Measurements from ENCODE around the gene ECE1. TPM values are rescaled to one million over a fixed set of nuclear protein-coding genes. Genes with fewer than 3 reads are reported as not detected.

The ECE1 gene
- total and polyA plus RNA-seq, 3 donors from 2014 or later, result 66.1 to 101 (median 96.4) TPM

DNA sequence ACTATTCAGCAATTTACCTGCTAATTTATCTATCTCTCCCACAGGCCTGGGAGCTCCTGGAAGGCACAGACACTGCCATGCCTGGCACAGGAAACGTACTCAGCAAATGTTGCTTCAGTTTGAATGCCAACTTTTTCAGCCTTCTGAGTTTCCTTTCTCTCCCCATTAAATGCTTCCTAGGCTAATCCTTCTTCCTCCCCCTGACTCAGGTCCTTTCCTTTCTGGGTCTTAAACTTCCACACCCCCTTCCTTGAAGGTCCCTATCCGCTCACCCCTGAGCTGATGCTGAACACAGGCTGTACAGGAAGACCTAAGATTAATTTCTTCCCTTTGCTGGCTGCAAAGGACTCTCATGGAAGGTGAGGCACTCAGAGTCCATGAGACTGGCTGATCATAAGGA lies 40.3 kb upstream of the ECE1 start:
- no peaks in the 10 kb centered on the region for H3K9me3 ChIP-seq

GRCh38 chr1:21329209-21329844 lies 39.1 kb upstream of the ECE1 start:
- no peak for DNase-seq
- Histone ChIP-seq H3K4me1 (peaks cover 69% of the 10 kb centered on the region), H3K27ac (peak overlapping the region; percentile 31 to 39), H3K4me3 (no peak overlapping the region), H3K36me3 (ENCODE audit: low read depth, missing control alignments) (no peaks in the 10 kb centered on the region), H3K27me3 (no peaks in the 10 kb centered on the region), H3K9me3 (no peaks in the 10 kb centered on the region)
- TF ChIP-seq POLR2A (IDR thresholded peaks at IDR 0.05) (no peak), CTCF (IDR thresholded peaks at IDR 0.05) (no peak)
- WGBS, 2 donors, result 63 to 68% methylated on average over 7 of the region's 7 CpGs
- intact Hi-C loops (cut with DNase I; ENCODE audit: low total_unique reads), result no loop called here

More for the DNA sequence above, 40.3 kb upstream of the ECE1 start:
- TF ChIP-seq CTCF (IDR thresholded peaks at IDR 0.05) (no peak), POLR2A (IDR thresholded peaks at IDR 0.05) (no peak)
- H3K27ac ChIP-seq, result peak overlapping the region in 1 of 2 donors; percentile 68
- no peak for DNase-seq
- 76 to 77% methylated on average over 2 of the region's 2 CpGs for WGBS, 2 donors
- no peaks in the 10 kb centered on the region for H3K27me3 ChIP-seq
- peaks cover 66% of the 10 kb centered on the region for H3K4me1 ChIP-seq
- intact Hi-C loops (cut with DNase I; ENCODE audit: low total_unique reads), result loop anchor here (5.0 kb wide), 1 partner anchor 68 kb away; no protein-coding TSS in a partner anchor
- H3K4me3 ChIP-seq, result no peak overlapping the region
- H3K36me3 ChIP-seq (ENCODE audit: low read depth, missing control alignments), result no peaks in the 10 kb centered on the region

- TF ChIP-seq CTCF (IDR thresholded peaks at IDR 0.05) (no peak), POLR2A (IDR thresholded peaks at IDR 0.05) (no peak)
- Histone ChIP-seq H3K27ac (peak overlapping the region; percentile 61 to 93), H3K4me1 (peaks cover 70% of the 10 kb centered on the region), H3K9me3 (no peaks in the 10 kb centered on the region), H3K27me3 (no peaks in the 10 kb centered on the region), H3K36me3 (ENCODE audit: low read depth, missing control alignments) (no peaks in the 10 kb centered on the region), H3K4me3 (no peak overlapping the region)
- intact Hi-C loops (cut with DNase I; ENCODE audit: low total_unique reads), result no loop called here
- DNase-seq, result no peak
- WGBS, 2 donors, result 89 to 96% methylated on average over 8 to 15 of the region's 15 CpGs
These were observed 37.5 kb upstream of the ECE1 start for GRCh38 chr1:21327566-21328323.

- Histone ChIP-seq H3K4me3 (no peak overlapping the region), H3K9me3 (no peaks in the 10 kb centered on the region), H3K4me1 (peaks cover 73% of the 10 kb centered on the region), H3K27ac (peak overlapping the region; percentile 61 to 93), H3K27me3 (no peaks in the 10 kb centered on the region), H3K36me3 (ENCODE audit: low read depth, missing control alignments) (no peaks in the 10 kb centered on the region)
- intact Hi-C loops (cut with DNase I; ENCODE audit: low total_unique reads), result no loop called here
- TF ChIP-seq POLR2A (IDR thresholded peaks at IDR 0.05) (no peak), CTCF (IDR thresholded peaks at IDR 0.05) (no peak)
- no peak for DNase-seq
- WGBS, 2 donors, result 43 to 53% methylated on average over 7 to 10 of the region's 10 CpGs
These were observed 36.6 kb upstream of the ECE1 start for GRCh38 chr1:21326861-21327344.
